GM12878 (cell line): ENCODE data around the gene POC1B. TPM values are rescaled to one million over a fixed set of nuclear protein-coding genes. Genes with fewer than 3 reads are reported as not detected.
A peak's percentile ranks its signal among the peaks of the same experiment; 100 is the strongest.

ENCODE experiments used
- CBFB ChIP-seq: IDR thresholded peaks from 2 replicates; pipeline ENCODE4 v1.6.1; 2016; ENCODE audit warnings: antibody characterized with exemption, low read depth
- CREM ChIP-seq: IDR thresholded peaks from 2 replicates; pipeline ENCODE4 v1.6.1; 2014; ENCODE audit warnings: antibody characterized with exemption, low read depth
- EED ChIP-seq: sonication (generic); IDR thresholded peaks from 2 replicates; pipeline ENCODE4 v1.6.1; 2016; ENCODE audit warnings: antibody characterized with exemption, low read depth
- GABPA ChIP-seq: IDR thresholded peaks from 2 replicates; pipeline ENCODE4 v1.6.1; 2014; ENCODE audit warnings: antibody characterized with exemption, low read depth, mild to moderate bottlenecking, inconsistent platforms
- HDAC6 ChIP-seq: fragments of 200-600 bp; sonication (generic); IDR thresholded peaks from one replicate; pipeline ENCODE4 v1.8.0; 2017; ENCODE audit warnings: antibody characterized with exemption; ENCODE audit not compliant: unreplicated experiment
- IKZF2 ChIP-seq, 2 experiments: fragments of 450-650 bp; IDR thresholded peaks; 2 replicates each; pipeline ENCODE4 v1.6.1; 2017; ENCODE audit warnings: mild to moderate bottlenecking in 2 of 2, moderate library complexity in 2 of 2
- MTA2 ChIP-seq: fragments of 450-650 bp; IDR thresholded peaks from 2 replicates; pipeline ENCODE4 v1.6.1; 2016; ENCODE audit warnings: low read depth, mild to moderate bottlenecking, moderate library complexity
- MTA3 ChIP-seq: IDR thresholded peaks from 2 replicates; pipeline ENCODE4 v1.6.1; 2012; ENCODE audit warnings: low read length, inconsistent platforms, borderline replicate concordance
- NFYA ChIP-seq: IDR thresholded peaks from 2 replicates; pipeline ENCODE4 v1.6.1; 2011; ENCODE audit warnings: low read depth, mild to moderate bottlenecking, low read length, improper control_type of control experiment, borderline replicate concordance
- NFYB ChIP-seq: IDR thresholded peaks from 2 replicates; pipeline ENCODE4 v1.6.1; 2011; ENCODE audit warnings: low read depth, mild to moderate bottlenecking, low read length, improper control_type of control experiment, moderate library complexity; ENCODE audit not compliant: insufficient read depth
- POU2F2 ChIP-seq: IDR thresholded peaks from 3 replicates; pipeline ENCODE4 v1.6.1; 2011; ENCODE audit warnings: low read depth, mild to moderate bottlenecking, low read length, borderline replicate concordance
- RELA ChIP-seq: fragments of 450-650 bp; IDR thresholded peaks from 2 replicates; pipeline ENCODE4 v1.8.0; 2014; ENCODE audit warnings: borderline replicate concordance; ENCODE audit not compliant: partially characterized antibody
- RUNX3 ChIP-seq: IDR thresholded peaks from 2 replicates; pipeline ENCODE4 v1.6.1; 2012; ENCODE audit warnings: low read length, inconsistent platforms
- STAT1 ChIP-seq: fragments of 450-650 bp; conservative IDR thresholded peaks from 2 replicates; pipeline ENCODE4 v1.6.1; 2014; ENCODE audit warnings: antibody characterized with exemption, mild to moderate bottlenecking
- TARDBP ChIP-seq: IDR thresholded peaks from 2 replicates; pipeline ENCODE4 v1.6.1; 2016; ENCODE audit warnings: borderline replicate concordance
- ZNF24 ChIP-seq: fragments of 450-650 bp; IDR thresholded peaks from 2 replicates; pipeline ENCODE4 v1.6.1; 2017; ENCODE audit warnings: antibody characterized with exemption, mild to moderate bottlenecking
- ZNF687 ChIP-seq: fragments of 450-650 bp; IDR thresholded peaks from 2 replicates; pipeline ENCODE4 v1.6.1; 2017; ENCODE audit warnings: mild to moderate bottlenecking, moderate library complexity
- ZZZ3 ChIP-seq: IDR thresholded peaks from 2 replicates; pipeline ENCODE4 v1.6.1; 2011; ENCODE audit warnings: low read depth; ENCODE audit not compliant: control insufficient read depth, insufficient read length
- polyA plus RNA-seq, 11 experiments: library from polyadenylated mRNA; depleted of rRNA in 4 of 11; unstranded in 6 of 11; stranded (reverse) in 5 of 11; fragments of >200 nt; fragmentation: Nextera tagmentation in 4 of 11; fragmentation: Illumina TruSeq in 1 of 11; extraction: Ambion mirVana in 4 of 11; extraction: Trizol in 1 of 11; gene quantifications; 1 replicate in 1 of 11; 2 replicates in 10 of 11; pipeline versions ENCODE4 v1.2.1 to v1.2.3, GENCODE V29; 2011 to 2016; ENCODE audit warnings: inconsistent platforms in 2 of 11, missing spikeins in 2 of 11, low read depth in 1 of 11
- total RNA-seq, 4 experiments: library from RNA; depleted of rRNA in 3 of 4; stranded (reverse); fragments of >200 nt in 3 of 4; fragmentation: Illumina TruSeq in 1 of 4; extraction: Trizol in 1 of 4; gene quantifications; 2 replicates each; pipeline versions ENCODE4 v1.2.1 to v1.2.3, GENCODE V29; 2013 to 2021
- TF ChIP-seq, protein P1 (sequence below): IDR thresholded peaks from 2 replicates; pipeline ENCODE4 v1.6.1; 2012; ENCODE audit warnings: low read depth, low read length, improper control_type of control experiment
- TF ChIP-seq, protein P2 (sequence below): fragments of 450-650 bp; IDR thresholded peaks from 2 replicates; pipeline ENCODE4 v1.6.1; 2016; ENCODE audit warnings: mild to moderate bottlenecking, moderate library complexity, borderline replicate concordance
- TF ChIP-seq, protein P3 (sequence below): fragments of 450-650 bp; conservative IDR thresholded peaks from 2 replicates; pipeline ENCODE4 v1.6.1; 2017; ENCODE audit warnings: mild to moderate bottlenecking, moderate library complexity

The POC1B gene
- total and polyA plus RNA-seq, 10 of the 15 experiments (the other 5 are each of a cell fraction or from before 2014, with no cell fraction given), result 4.4 to 17.8 (median 11.3) TPM

GRCh38 chr12:89469361-89469760, 56.5 kb downstream of the POC1B start (continued):
- TF ChIP-seq, protein P1, sequence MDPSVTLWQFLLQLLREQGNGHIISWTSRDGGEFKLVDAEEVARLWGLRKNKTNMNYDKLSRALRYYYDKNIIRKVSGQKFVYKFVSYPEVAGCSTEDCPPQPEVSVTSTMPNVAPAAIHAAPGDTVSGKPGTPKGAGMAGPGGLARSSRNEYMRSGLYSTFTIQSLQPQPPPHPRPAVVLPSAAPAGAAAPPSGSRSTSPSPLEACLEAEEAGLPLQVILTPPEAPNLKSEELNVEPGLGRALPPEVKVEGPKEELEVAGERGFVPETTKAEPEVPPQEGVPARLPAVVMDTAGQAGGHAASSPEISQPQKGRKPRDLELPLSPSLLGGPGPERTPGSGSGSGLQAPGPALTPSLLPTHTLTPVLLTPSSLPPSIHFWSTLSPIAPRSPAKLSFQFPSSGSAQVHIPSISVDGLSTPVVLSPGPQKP, result no peak
- TF ChIP-seq IKZF2 (IDR thresholded peaks at IDR 0.05) (peak in 1 of 2 experiments; percentile 54; a peak in 3 of 4 replicates), NFYA (no peak), HDAC6 (no peak), TARDBP (no peak), POU2F2 (no peak), ZZZ3 (no peak), CBFB (no peak), NFYB (no peak), MTA2 (no peak), EED (peak; percentile 49; the same call in 1 of the 2 replicates), ZNF687 (no peak), ZNF24 (no peak), STAT1 (no peak), GABPA (0 out of 2 replicates have a peak, but pooled peaks have one; percentile 23), RELA (no peak), RUNX3 (peak; percentile 85), CREM (peak; percentile 57; the same call in 1 of the 2 replicates), MTA3 (no peak)
- TF ChIP-seq, protein P2, sequence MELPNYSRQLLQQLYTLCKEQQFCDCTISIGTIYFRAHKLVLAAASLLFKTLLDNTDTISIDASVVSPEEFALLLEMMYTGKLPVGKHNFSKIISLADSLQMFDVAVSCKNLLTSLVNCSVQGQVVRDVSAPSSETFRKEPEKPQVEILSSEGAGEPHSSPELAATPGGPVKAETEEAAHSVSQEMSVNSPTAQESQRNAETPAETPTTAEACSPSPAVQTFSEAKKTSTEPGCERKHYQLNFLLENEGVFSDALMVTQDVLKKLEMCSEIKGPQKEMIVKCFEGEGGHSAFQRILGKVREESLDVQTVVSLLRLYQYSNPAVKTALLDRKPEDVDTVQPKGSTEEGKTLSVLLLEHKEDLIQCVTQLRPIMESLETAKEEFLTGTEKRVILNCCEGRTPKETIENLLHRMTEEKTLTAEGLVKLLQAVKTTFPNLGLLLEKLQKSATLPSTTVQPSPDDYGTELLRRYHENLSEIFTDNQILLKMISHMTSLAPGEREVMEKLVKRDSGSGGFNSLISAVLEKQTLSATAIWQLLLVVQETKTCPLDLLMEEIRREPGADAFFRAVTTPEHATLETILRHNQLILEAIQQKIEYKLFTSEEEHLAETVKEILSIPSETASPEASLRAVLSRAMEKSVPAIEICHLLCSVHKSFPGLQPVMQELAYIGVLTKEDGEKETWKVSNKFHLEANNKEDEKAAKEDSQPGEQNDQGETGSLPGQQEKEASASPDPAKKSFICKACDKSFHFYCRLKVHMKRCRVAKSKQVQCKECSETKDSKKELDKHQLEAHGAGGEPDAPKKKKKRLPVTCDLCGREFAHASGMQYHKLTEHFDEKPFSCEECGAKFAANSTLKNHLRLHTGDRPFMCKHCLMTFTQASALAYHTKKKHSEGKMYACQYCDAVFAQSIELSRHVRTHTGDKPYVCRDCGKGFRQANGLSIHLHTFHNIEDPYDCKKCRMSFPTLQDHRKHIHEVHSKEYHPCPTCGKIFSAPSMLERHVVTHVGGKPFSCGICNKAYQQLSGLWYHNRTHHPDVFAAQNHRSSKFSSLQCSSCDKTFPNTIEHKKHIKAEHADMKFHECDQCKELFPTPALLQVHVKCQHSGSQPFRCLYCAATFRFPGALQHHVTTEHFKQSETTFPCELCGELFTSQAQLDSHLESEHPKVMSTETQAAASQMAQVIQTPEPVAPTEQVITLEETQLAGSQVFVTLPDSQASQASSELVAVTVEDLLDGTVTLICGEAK, result no peak
- TF ChIP-seq, protein P3, sequence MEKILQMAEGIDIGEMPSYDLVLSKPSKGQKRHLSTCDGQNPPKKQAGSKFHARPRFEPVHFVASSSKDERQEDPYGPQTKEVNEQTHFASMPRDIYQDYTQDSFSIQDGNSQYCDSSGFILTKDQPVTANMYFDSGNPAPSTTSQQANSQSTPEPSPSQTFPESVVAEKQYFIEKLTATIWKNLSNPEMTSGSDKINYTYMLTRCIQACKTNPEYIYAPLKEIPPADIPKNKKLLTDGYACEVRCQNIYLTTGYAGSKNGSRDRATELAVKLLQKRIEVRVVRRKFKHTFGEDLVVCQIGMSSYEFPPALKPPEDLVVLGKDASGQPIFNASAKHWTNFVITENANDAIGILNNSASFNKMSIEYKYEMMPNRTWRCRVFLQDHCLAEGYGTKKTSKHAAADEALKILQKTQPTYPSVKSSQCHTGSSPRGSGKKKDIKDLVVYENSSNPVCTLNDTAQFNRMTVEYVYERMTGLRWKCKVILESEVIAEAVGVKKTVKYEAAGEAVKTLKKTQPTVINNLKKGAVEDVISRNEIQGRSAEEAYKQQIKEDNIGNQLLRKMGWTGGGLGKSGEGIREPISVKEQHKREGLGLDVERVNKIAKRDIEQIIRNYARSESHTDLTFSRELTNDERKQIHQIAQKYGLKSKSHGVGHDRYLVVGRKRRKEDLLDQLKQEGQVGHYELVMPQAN, result no peak
